ENCODE measurements around the gene TENT5C.
A peak's percentile ranks its signal among the peaks of the same experiment; 100 is the strongest.

Gene TENT5C

DNA sequence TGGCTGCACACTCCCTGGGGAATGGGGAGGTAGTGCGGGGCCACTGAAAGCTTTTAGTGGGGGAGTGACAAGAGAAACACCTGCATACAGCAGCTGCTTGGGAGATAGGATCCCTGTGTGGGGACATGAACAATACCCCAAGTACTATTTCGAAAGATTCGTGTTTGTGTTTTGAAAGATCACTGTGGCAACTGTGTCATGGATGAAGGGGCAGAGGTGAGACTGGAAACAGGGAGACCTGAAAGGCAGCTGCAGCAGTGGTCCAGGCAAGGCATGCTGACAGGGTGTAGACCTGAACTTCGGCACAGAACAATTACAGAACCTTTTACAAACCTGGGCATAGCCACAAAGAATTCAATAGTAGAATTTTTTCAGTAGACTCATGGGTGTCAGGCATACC lies 32.9 kb downstream of the TENT5C start:
- DNase-seq = peak; percentile 75

DNA sequence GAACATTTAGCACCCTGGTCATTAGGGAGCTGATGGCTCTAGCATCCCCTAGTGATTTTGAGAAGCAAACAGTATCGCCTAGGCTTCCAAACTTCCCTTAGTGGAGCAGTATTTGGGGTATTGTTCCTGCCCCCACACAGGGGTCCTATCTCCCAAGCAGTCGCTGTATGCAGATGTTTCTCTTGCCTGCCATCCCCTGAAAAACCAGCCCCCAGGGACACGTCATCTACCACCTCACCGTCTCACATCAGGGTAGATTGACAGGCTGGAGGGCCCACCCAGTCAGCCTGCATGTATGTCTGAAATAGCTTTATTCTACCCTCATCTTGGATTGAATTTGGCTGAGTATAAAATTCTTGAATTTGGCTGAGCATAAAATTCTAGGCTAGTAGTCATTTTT lies 33.9 kb downstream of the TENT5C start:
- no peak for DNase-seq

DNA sequence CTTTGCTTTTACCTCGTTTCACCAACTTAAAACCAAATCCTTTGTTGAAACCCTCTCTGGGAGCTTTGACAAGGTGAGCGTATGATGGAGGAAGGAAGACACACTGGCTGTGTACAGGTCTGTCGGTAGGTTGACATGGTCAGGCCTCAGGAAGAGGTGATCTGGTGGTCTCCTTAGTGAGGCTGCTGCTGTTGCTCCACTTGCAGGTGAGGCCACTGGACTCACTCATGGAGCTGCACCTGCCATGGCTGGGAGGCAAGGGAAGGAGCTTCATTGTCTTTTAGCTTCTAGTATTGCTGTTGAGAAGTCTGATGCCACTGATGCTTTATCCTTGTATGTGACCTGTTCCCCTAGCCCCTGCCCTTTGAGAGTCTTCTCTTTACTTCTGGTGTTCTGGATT lies 35.7 kb downstream of the TENT5C start:
- DNase-seq = no peak

- DNase-seq = no peak
Measured at GRCh38 chr1:117642963-117643362, 37.1 kb downstream of the TENT5C start.

DNA sequence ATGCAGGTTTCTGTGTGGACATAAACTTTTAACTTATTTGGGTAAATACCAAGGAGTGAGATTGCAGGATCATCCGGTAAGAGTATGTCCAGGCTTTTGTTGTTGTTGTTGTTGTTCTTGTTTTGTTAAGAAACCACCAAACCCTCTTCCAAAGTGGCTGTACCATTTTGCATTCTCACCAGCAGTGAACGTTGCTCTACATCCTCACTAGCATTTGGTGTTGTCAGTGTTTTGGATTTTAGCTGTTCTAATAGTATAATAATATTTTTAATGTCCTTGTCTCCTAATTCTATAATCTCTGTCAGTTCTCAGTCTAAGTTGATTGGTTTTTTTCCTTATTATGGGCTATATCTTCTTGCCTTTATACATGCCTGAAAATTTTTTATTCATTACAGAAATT lies 37.8 kb downstream of the TENT5C start:
- DNase-seq = no peak

DNA sequence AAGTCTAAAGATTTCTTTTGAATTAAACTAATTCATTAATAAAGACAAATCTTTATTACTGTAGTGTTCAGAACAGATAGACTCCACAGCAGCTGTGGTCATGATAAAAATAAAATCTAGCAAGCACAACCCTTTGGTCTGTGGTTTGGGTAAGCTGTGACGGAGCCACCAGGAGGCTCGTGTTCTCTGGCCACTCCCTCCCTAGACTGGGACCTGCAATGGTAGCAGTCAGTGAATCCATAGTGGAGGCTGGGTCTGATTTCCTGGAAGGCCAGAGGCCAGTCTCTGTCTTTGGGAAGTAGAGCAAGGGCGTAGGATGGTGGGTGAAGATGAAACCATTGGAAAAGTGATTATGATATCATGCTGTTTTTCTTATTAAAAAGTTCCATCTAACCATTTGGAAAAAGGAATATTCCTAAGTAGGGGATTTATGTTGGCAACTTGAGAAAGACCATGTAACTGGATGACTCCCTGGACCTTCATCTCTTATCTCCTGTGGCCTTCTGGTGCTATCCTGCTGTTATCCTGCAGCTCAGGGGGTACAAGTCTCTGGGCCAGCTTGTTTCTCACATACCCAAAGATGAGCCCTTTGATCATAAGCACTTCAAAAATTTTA lies 39.0 kb downstream of the TENT5C start:
- no peak for DNase-seq

DNA sequence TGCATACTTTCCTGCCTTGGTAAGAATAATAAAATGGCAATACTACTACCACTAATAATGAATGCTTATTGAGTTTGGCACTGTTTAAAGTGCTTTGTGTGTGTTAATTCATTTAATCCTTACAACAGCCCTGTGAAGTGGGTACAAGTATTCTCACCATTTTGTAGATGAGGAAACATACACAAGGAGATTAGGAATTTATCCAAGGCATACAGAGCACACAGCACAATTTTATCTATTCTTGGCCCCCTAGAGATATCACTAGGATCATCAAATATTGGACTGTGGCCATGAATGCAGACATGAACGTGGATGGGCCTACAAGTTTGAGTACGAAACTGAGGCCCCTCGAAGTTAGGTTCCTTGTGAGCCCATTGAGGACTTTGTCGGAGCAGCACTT lies 39.5 kb downstream of the TENT5C start:
- DNase-seq = no peak

GRCh38 chr1:117646007-117646811 lies 40.4 kb downstream of the TENT5C start:
- no peak for DNase-seq

GRCh38 chr1:117646956-117647355 lies 41.1 kb downstream of the TENT5C start:
- no peak for DNase-seq

DNA sequence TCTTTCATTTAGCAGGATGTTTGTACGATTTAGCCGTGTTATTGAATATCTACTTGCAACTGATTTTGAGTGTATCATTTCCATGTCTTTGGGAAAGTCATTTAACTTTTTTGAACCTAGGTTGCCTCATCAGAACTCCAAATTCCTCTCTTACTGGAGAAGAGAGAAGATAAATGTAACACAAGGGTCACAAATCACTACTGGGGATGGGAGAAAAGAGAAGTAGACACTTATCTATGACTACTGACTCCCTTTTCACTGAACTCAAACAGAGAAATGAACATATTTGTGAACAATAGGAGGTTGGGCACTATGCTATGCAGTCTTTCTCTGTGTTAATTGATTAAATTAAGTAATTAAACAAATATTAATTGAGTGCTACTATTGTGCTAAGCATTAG lies 42.2 kb downstream of the TENT5C start:
- no peak for DNase-seq

DNA sequence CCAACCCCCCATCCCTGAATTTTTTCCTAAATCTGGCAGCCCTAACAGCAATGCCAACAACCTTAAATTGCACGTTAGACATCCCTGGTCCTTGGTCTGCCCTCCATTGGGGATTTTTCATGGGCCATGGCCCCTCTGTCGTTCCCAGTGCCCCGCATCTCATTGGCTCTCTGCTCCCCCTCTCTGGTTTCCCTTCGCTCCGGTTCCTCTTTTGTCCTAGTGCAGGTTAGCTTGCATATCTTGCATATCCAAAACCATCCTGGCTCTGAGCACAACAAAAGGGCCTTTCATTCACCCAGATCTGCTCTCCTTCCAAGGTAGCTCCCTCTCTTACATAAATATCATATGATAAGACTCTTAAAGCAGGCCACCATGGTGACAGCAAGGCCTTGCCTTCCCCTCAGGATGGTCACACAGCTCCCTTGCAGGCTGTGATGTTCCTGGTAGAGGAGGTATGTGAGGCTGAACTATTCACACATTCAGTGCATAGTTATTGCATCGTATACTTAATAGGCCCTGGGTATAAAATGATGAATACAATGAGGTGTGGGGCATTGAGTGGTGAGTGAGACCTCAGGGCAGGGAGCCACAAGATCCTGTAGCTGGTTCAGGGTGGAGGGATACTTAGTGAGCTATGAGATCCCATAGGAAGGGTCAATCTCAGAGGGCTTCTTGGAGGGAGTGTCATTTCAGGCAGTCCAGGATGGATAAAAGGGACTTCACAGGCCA lies 45.2 kb downstream of the TENT5C start:
- DNase-seq = no peak

- DNase-seq = no peak
Measured at GRCh38 chr1:117651616-117652015, 45.8 kb downstream of the TENT5C start.

DNA sequence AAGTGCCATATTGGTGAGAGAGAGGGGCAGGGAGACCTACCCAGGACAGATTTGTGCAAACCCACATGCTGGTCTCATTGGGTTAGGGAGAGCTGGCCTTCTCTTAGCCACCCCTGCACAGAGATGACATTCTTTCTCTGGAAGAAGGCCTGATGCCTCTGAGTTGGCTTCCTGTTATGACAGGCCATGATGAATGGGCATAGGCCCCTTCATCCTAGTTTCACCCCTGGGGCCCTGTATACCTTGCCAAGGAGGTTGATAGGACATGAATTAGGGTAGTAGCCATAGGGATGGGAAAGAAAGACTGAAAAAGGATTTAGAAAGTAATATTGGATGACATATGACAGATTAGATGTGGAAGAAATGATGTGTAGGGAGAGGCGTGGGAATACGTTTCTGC lies 46.6 kb downstream of the TENT5C start:
- no peak for DNase-seq

GRCh38 chr1:117653195-117653594 lies 47.3 kb downstream of the TENT5C start:
- DNase-seq = no peak

GRCh38 chr1:117653732-117654492 lies 48.1 kb downstream of the TENT5C start:
- DNase-seq = no peak

DNA sequence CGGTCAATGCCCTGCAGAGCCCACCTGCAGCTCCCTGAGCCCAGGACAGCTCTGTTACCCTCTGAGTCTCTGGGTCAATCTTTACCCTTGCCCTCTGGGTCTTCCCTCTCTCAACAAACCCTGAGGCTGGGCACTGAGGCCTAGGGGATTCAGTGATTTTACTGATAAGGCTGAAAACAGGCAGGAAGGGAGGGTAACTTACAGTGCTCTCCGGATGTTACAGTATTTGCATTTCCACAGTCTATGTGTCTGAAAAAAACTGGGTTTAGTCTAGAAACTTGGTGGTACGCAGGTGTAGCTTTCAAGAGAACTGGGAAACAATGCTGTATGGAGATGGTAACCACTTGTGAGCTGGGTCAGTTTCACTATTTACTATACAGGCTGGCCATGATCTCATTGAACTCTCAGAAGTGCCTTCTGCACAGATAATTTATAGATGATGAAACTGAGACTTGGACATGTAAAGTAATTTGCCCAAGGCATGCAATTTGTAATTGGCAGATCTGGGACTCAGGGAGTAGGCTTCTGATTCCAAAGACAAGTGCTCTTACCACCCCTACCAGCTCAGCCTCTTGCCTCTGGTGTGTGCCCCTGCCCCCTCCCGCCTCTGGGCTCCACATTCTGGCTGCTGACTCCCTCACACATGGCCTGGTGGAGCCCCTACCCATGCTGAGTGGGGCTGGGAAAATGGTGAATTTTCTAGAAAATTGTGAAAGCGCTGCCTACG lies 48.8 kb downstream of the TENT5C start:
- DNase-seq = peak; percentile 33

DNA sequence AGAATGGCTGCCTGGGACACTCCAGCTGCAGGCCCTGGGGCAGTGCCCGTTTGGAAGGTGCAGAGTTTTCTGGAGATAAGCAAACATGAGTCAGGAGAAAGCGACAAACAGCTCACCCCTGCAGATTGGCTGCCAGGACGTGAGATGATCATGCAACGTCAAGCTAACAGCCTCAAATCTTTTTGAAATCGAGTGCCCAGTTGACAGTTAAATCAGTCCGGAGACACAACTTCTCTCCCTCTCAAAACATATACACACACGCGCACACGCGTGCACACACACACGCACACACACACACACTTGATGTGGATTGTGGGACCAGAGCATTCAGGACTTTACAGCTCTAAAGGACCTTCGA lies 49.4 kb downstream of the TENT5C start:
- no peak for DNase-seq

DNA sequence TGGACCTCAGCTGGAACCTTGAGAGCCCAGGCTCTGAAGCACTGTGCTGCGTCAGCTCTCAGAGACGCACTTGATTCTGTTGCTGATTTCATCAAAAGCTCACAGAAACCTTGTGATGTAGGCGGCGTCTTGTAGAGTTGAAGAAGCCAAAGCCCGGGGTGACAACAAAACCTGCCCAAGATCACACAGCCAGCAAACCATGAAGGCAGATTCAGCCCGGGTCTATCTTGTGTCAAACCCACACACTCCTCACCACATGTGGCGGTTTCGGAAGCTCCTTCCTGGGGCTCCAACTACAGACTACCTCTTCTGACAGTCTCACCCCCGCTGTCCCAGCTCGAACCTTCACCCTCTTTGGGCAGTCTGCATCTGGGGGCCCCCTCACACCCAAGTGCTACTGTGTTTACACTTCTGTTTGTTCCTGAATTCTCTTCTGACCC lies 50.4 kb downstream of the TENT5C start:
- DNase-seq = no peak

- DNase-seq = no peak
Measured at GRCh38 chr1:117657031-117657430, 51.2 kb downstream of the TENT5C start.

DNA sequence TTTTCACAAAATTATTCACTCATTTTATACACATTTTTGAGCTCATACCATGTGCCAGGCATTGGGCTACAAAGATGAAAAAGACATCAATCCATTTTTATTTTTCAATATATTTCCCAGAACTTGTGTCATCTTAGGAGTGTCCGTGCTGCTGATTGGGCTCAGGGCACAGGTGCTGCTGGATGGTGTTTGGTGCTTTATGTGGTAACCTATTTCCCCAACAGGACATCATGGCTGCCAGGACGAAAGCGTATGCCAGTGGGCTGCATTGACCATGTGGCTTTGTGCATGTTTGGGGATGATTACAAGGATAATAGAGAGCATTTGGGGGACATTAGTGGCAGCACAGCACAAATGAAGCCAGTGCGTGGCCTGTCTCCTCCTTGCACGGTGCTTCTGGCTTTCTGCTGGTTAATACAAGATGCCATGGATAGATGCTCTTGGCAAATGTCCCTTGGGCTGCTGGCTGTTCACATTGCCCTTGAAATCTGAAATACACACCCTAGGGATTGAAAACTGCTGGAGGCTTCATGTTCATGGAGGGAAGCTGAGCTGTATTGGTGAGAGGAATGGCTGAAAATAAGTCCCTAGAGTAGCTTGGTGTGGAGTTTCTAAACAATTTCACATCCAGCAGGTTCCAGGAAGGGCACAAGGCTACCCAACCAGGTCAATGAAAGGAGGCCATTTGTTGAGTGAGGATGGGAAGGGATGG lies 52.3 kb downstream of the TENT5C start:
- DNase-seq = no peak

- DNase-seq = no peak
Measured at GRCh38 chr1:117658676-117659075, 52.8 kb downstream of the TENT5C start.
